A549 (cell line): Measurements from ENCODE around the gene PSMA2.

Source experiments
- CEBPB ChIP-seq, 2 experiments: fragments of >200 bp in 1 of 2; sonication (Bioruptor Twin) in 1 of 2; formaldehyde crosslinking in 1 of 2; IDR thresholded peaks; 2 replicates each; pipeline ENCODE4 v1.6.1; 2012 to 2016
- CTCF ChIP-seq: fragments of >200 bp; sonication (Bioruptor Twin); formaldehyde crosslinking; IDR thresholded peaks from 3 replicates; pipeline ENCODE4 v1.5.1; 2016
- EP300 ChIP-seq, 2 experiments: fragments of >200 bp; sonication (Bioruptor Twin); formaldehyde crosslinking; IDR thresholded peaks; 2 replicates in 1 of 2; 3 replicates in 1 of 2; pipeline ENCODE4 v1.6.1; 2016 to 2017
- MAZ ChIP-seq: fragments of 150-350 bp; IDR thresholded peaks from 2 replicates; pipeline ENCODE4 v1.6.1; 2014; ENCODE audit warnings: antibody characterized with exemption, low read depth, low read length, borderline replicate concordance
- PBX3 ChIP-seq: IDR thresholded peaks from 2 replicates; pipeline ENCODE4 v1.6.1; 2012
- PHF8 ChIP-seq: fragments of 200-600 bp; sonication (generic); IDR thresholded peaks from 2 replicates; pipeline ENCODE4 v1.6.1; 2016; ENCODE audit warnings: low read depth, mild to moderate bottlenecking, antibody characterized with exemption, moderate library complexity, borderline replicate concordance
- POLR2A ChIP-seq: IDR thresholded peaks from 2 replicates; pipeline ENCODE4 v1.6.1; 2012; ENCODE audit warnings: mild to moderate bottlenecking, low read length
- POLR2AphosphoS2 ChIP-seq: conservative IDR thresholded peaks from 2 replicates; pipeline ENCODE4 v1.6.1; 2012; ENCODE audit warnings: low read length, improper control_type of control experiment, inconsistent platforms

- TF ChIP-seq CEBPB (IDR thresholded peaks at IDR 0.05) = no peak; a peak in 1 of 4 replicates
- TF ChIP-seq PBX3 = no peak
- TF ChIP-seq CTCF = no peak
- no peak for TF ChIP-seq PHF8
- TF ChIP-seq MAZ = no peak
- TF ChIP-seq POLR2A = no peak
- TF ChIP-seq EP300 (IDR thresholded peaks at IDR 0.05) = no peak
- TF ChIP-seq POLR2AphosphoS2 = no peak
Observed at GRCh38 chr7:42883950-42884349, 48.0 kb downstream of the PSMA2 start.
